Measurements from ENCODE around the gene MAPKAP1.

DNA sequence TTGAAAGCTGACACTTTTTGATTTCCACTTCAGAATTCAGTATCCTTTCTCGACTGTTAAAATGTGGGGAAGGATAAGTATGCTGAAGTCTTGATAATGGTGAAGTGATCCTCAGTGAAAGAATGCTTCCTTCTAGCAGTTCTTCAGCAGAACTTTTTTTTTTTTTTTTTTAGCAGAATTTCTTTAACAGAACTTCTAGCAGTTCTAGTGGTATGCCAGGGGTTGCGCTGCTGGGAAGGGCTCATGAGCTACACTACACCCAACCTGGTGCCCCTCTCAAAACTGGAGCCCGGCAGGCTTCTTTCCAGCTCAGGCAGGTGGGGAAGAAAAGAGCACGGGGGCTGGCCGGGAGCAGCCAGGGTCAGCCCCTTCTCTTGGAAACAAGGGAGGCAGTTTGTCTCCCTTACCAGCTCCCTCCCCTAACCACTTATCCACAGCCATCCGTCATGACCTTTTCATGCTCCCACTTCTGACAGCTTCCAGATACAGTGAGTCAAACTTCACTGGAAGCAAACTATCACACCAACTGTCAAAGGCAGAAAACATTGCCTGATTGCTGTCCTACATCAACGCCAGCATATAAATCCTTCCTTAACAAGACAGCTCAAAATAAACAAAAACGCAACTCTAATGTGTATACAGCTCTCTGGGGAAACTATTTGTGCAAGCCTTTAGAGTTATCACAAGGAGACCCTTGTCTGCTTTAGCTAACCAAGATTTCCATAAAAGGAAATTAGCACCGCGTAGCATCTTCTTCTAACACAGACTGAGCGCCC, 233.9 kb downstream of the MAPKAP1 start:
- TF ChIP-seq, protein P1, sequence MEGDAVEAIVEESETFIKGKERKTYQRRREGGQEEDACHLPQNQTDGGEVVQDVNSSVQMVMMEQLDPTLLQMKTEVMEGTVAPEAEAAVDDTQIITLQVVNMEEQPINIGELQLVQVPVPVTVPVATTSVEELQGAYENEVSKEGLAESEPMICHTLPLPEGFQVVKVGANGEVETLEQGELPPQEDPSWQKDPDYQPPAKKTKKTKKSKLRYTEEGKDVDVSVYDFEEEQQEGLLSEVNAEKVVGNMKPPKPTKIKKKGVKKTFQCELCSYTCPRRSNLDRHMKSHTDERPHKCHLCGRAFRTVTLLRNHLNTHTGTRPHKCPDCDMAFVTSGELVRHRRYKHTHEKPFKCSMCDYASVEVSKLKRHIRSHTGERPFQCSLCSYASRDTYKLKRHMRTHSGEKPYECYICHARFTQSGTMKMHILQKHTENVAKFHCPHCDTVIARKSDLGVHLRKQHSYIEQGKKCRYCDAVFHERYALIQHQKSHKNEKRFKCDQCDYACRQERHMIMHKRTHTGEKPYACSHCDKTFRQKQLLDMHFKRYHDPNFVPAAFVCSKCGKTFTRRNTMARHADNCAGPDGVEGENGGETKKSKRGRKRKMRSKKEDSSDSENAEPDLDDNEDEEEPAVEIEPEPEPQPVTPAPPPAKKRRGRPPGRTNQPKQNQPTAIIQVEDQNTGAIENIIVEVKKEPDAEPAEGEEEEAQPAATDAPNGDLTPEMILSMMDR (IDR thresholded peaks at IDR 0.05) = peak in 1 of 4 experiments; percentile 25
- no peak for TF ChIP-seq POLR2A (IDR thresholded peaks at IDR 0.05)
